Body of pancreas (tissue), 4 donors: Measurements from ENCODE around the gene FOXJ2.
"Not testable (repeated sequence)": the region's sequence is repeated elsewhere in the genome, so short reads cannot be mapped to it uniquely, and the experiment has no call there.

Source experiments
- CTCF ChIP-seq, 7 experiments: fragments of 450-650 bp in 4 of 7; fragments of 200-600 bp in 3 of 7; sonication (generic) in 3 of 7; IDR thresholded peaks; one replicate each; pipeline ENCODE4 v1.5.1; 2016 to 2019; ENCODE audit warnings: antibody characterized with exemption in 7 of 7
- POLR2A ChIP-seq, 3 donors: fragments of 450-650 bp; IDR thresholded peaks; one replicate each; pipeline ENCODE4 v1.6.1; 2016; ENCODE audit warnings: antibody characterized with exemption in 3 of 3, mild to moderate bottlenecking in 2 of 3

GRCh38 chr12:8031017-8031416 is 1.5 kb upstream of the FOXJ2 start:
- TF ChIP-seq POLR2A, CTCF (IDR thresholded peaks at IDR 0.05): not testable (repeated sequence)
